Measurements from ENCODE around the gene EP400.

Gene EP400

GRCh38 chr12:131915823-131916222, 33.9 kb upstream of the EP400 start:
- H3K4me3 ChIP-seq, result no peak overlapping the region
- no peak for DNase-seq (ENCODE audit: low read depth, low spot score)
- H3K9ac ChIP-seq (ENCODE audit: insufficient read length), result no peak overlapping the region
- no peaks in the 10 kb centered on the region for H3K9me3 ChIP-seq (ENCODE audit: low read depth, low read length)
- TF ChIP-seq FOXP2 (optimal IDR thresholded peaks at IDR 0.05; ENCODE audit: control extremely low read depth, extremely low read length, insufficient read depth) (no peak), POLR2AphosphoS5 (IDR thresholded peaks at IDR 0.05; ENCODE audit: borderline replicate concordance, low read depth, low read length) (no peak), EZH2 (IDR thresholded peaks at IDR 0.05) (no peak)
- no peak overlapping the region for H3K27ac ChIP-seq
- peaks cover 47% of the 10 kb centered on the region for H3K36me3 ChIP-seq (ENCODE audit: insufficient read depth, low read length)

- TF ChIP-seq FOXP2 (optimal IDR thresholded peaks at IDR 0.05; ENCODE audit: control extremely low read depth, extremely low read length, insufficient read depth), result no peak
- TF ChIP-seq POLR2AphosphoS5 (IDR thresholded peaks at IDR 0.05; ENCODE audit: borderline replicate concordance, low read depth, low read length), result no peak
- TF ChIP-seq EZH2 (IDR thresholded peaks at IDR 0.05), result no peak
- no peaks in the 10 kb centered on the region for H3K9me3 ChIP-seq (ENCODE audit: low read depth, low read length)
- no peak overlapping the region for H3K4me3 ChIP-seq
- H3K36me3 ChIP-seq (ENCODE audit: insufficient read depth, low read length), result peaks cover 48% of the 10 kb centered on the region
- H3K27ac ChIP-seq, result no peak overlapping the region
- H3K9ac ChIP-seq (ENCODE audit: insufficient read length), result no peak overlapping the region
- no peak for DNase-seq (ENCODE audit: low read depth, low spot score)
Observed at GRCh38 chr12:131916306-131917138, 33.2 kb upstream of the EP400 start.

- Histone ChIP-seq H3K9ac (ENCODE audit: insufficient read length) (no peak overlapping the region), H3K36me3 (ENCODE audit: insufficient read depth, low read length) (peaks cover 44% of the 10 kb centered on the region), H3K27ac (no peak overlapping the region), H3K9me3 (ENCODE audit: low read depth, low read length) (no peaks in the 10 kb centered on the region), H3K4me3 (no peak overlapping the region)
- TF ChIP-seq EZH2 (IDR thresholded peaks at IDR 0.05) (no peak), FOXP2 (optimal IDR thresholded peaks at IDR 0.05; ENCODE audit: control extremely low read depth, extremely low read length, insufficient read depth) (no peak), POLR2AphosphoS5 (IDR thresholded peaks at IDR 0.05; ENCODE audit: borderline replicate concordance, low read depth, low read length) (no peak)
- DNase-seq (ENCODE audit: low read depth, low spot score), result no peak
Observed at GRCh38 chr12:131917139-131917710, 32.5 kb upstream of the EP400 start.

GRCh38 chr12:131917711-131918306, 31.9 kb upstream of the EP400 start:
- no peaks in the 10 kb centered on the region for H3K9me3 ChIP-seq (ENCODE audit: low read depth, low read length)
- DNase-seq (ENCODE audit: low read depth, low spot score), result no peak
- no peak overlapping the region for H3K27ac ChIP-seq
- H3K9ac ChIP-seq (ENCODE audit: insufficient read length), result no peak overlapping the region
- TF ChIP-seq FOXP2 (optimal IDR thresholded peaks at IDR 0.05; ENCODE audit: control extremely low read depth, extremely low read length, insufficient read depth) (no peak), EZH2 (IDR thresholded peaks at IDR 0.05) (no peak), POLR2AphosphoS5 (IDR thresholded peaks at IDR 0.05; ENCODE audit: borderline replicate concordance, low read depth, low read length) (no peak)
- peaks cover 41% of the 10 kb centered on the region; the same call in 1 of the 2 replicates for H3K36me3 ChIP-seq (ENCODE audit: insufficient read depth, low read length)
- H3K4me3 ChIP-seq, result no peak overlapping the region

GRCh38 chr12:131918311-131919050, 31.3 kb upstream of the EP400 start:
- Histone ChIP-seq H3K36me3 (ENCODE audit: insufficient read depth, low read length) (peaks cover 38% of the 10 kb centered on the region; the same call in 1 of the 2 replicates), H3K9me3 (ENCODE audit: low read depth, low read length) (no peaks in the 10 kb centered on the region), H3K9ac (ENCODE audit: insufficient read length) (no peak overlapping the region), H3K27ac (no peak overlapping the region), H3K4me3 (no peak overlapping the region)
- TF ChIP-seq POLR2AphosphoS5 (IDR thresholded peaks at IDR 0.05; ENCODE audit: borderline replicate concordance, low read depth, low read length), result no peak
- TF ChIP-seq FOXP2 (optimal IDR thresholded peaks at IDR 0.05; ENCODE audit: control extremely low read depth, extremely low read length, insufficient read depth), result no peak
- no peak for TF ChIP-seq EZH2 (IDR thresholded peaks at IDR 0.05)
- no peak for DNase-seq (ENCODE audit: low read depth, low spot score)

GRCh38 chr12:131919051-131919347, 30.7 kb upstream of the EP400 start:
- Histone ChIP-seq H3K9me3 (ENCODE audit: low read depth, low read length) (no peaks in the 10 kb centered on the region), H3K36me3 (ENCODE audit: insufficient read depth, low read length) (peaks cover 34% of the 10 kb centered on the region; the same call in 1 of the 2 replicates), H3K9ac (ENCODE audit: insufficient read length) (no peak overlapping the region), H3K4me3 (no peak overlapping the region), H3K27ac (no peak overlapping the region)
- TF ChIP-seq FOXP2 (optimal IDR thresholded peaks at IDR 0.05; ENCODE audit: control extremely low read depth, extremely low read length, insufficient read depth) (no peak), EZH2 (IDR thresholded peaks at IDR 0.05) (no peak), POLR2AphosphoS5 (IDR thresholded peaks at IDR 0.05; ENCODE audit: borderline replicate concordance, low read depth, low read length) (no peak)
- DNase-seq (ENCODE audit: low read depth, low spot score), result no peak

- Histone ChIP-seq H3K9ac (ENCODE audit: insufficient read length) (no peak overlapping the region), H3K36me3 (ENCODE audit: insufficient read depth, low read length) (peaks cover 29% of the 10 kb centered on the region; the same call in 1 of the 2 replicates), H3K9me3 (ENCODE audit: low read depth, low read length) (no peaks in the 10 kb centered on the region), H3K4me3 (no peak overlapping the region), H3K27ac (no peak overlapping the region)
- TF ChIP-seq POLR2AphosphoS5 (IDR thresholded peaks at IDR 0.05; ENCODE audit: borderline replicate concordance, low read depth, low read length), result no peak
- no peak for TF ChIP-seq EZH2 (IDR thresholded peaks at IDR 0.05)
- TF ChIP-seq FOXP2 (optimal IDR thresholded peaks at IDR 0.05; ENCODE audit: control extremely low read depth, extremely low read length, insufficient read depth), result no peak
- DNase-seq (ENCODE audit: low read depth, low spot score), result no peak
Observed at GRCh38 chr12:131919366-131920156, 30.2 kb upstream of the EP400 start.

Measured in SK-N-MC (cell line).